Glutamatergic neuron (in vitro differentiated cells): ENCODE data around the gene PPP2R2D. TPM values are rescaled to one million over a fixed set of nuclear protein-coding genes. Genes with fewer than 3 reads are reported as not detected.

Experiments
- DNase-seq: peaks from one replicate; pipeline ENCODE4 v3.0.0; 2022
- H3K27ac Mint-ChIP-seq: one replicate; pipeline ENCODE4 v1.8.0; 2020; ENCODE audit warnings: mild to moderate bottlenecking, mixed read lengths, inconsistent platforms; ENCODE audit not compliant: unreplicated experiment
- H3K27me3 Mint-ChIP-seq: one replicate; pipeline ENCODE4 v1.8.0; 2020; ENCODE audit warnings: mild to moderate bottlenecking, moderate library complexity, mixed read lengths, inconsistent platforms; ENCODE audit not compliant: unreplicated experiment
- H3K36me3 Mint-ChIP-seq: one replicate; pipeline ENCODE4 v1.8.0; 2020; ENCODE audit warnings: mild to moderate bottlenecking, mixed read lengths, inconsistent platforms; ENCODE audit not compliant: unreplicated experiment
- H3K4me1 Mint-ChIP-seq: one replicate; pipeline ENCODE4 v1.8.0; 2020; ENCODE audit warnings: mild to moderate bottlenecking, low read depth, mixed read lengths, inconsistent platforms; ENCODE audit not compliant: unreplicated experiment
- H3K4me3 Mint-ChIP-seq: one replicate; pipeline ENCODE4 v1.8.0; 2020; ENCODE audit warnings: mild to moderate bottlenecking, mixed read lengths, inconsistent platforms; ENCODE audit not compliant: unreplicated experiment
- H3K9me3 Mint-ChIP-seq: one replicate; pipeline ENCODE4 v1.8.0; 2020; ENCODE audit warnings: mild to moderate bottlenecking, moderate library complexity, mixed read lengths, inconsistent platforms; ENCODE audit not compliant: unreplicated experiment
- CTCF ChIP-seq: fragments of 200-600 bp; sonication (generic); IDR thresholded peaks from one replicate; pipeline ENCODE4 v1.5.0; 2021; ENCODE audit not compliant: partially characterized antibody, unreplicated experiment
- total RNA-seq: library from RNA; stranded (reverse); fragmentation: NEBNext Ultra II Directional; extraction: Animal tissue kit (Norgen Biotek cat#: 25700); gene quantifications from one replicate; pipeline ENCODE4 v1.2.1, GENCODE V29; 2021; ENCODE audit not compliant: unreplicated experiment

The PPP2R2D gene
- total RNA-seq, 1 donor from 2014 or later, result 42.8 TPM

GRCh38 chr10:131963811-131964210 is 63.0 kb downstream of the PPP2R2D start:
- DNase-seq, result no peak
- H3K4me1 Mint-ChIP-seq, result peaks cover 12% of the 10 kb centered on the region
- H3K27me3 Mint-ChIP-seq, result peaks cover 4% of the 10 kb centered on the region
- H3K4me3 Mint-ChIP-seq, result no peak overlapping the region
- no peak overlapping the region for H3K27ac Mint-ChIP-seq
- TF ChIP-seq CTCF, result no peak
- peaks cover 13% of the 10 kb centered on the region for H3K9me3 Mint-ChIP-seq
- no peaks in the 10 kb centered on the region for H3K36me3 Mint-ChIP-seq

- no peak for TF ChIP-seq CTCF
- Mint-ChIP-seq H3K27me3 (peaks cover 5% of the 10 kb centered on the region), H3K4me3 (no peak overlapping the region), H3K27ac (no peak overlapping the region), H3K36me3 (no peaks in the 10 kb centered on the region), H3K4me1 (peaks cover 12% of the 10 kb centered on the region), H3K9me3 (peaks cover 10% of the 10 kb centered on the region)
- no peak for DNase-seq
Measured at GRCh38 chr10:131964298-131964697, 63.5 kb downstream of the PPP2R2D start.

- Mint-ChIP-seq H3K4me3 (no peak overlapping the region), H3K9me3 (peaks cover 7% of the 10 kb centered on the region), H3K36me3 (no peaks in the 10 kb centered on the region), H3K27me3 (peaks cover 7% of the 10 kb centered on the region), H3K27ac (no peak overlapping the region), H3K4me1 (peaks cover 12% of the 10 kb centered on the region)
- TF ChIP-seq CTCF, result no peak
- no peak for DNase-seq
Measured at GRCh38 chr10:131968949-131969348, 68.1 kb downstream of the PPP2R2D start.

GRCh38 chr10:131970946-131971345 is 70.1 kb downstream of the PPP2R2D start:
- H3K27ac Mint-ChIP-seq, result no peak overlapping the region
- no peak for TF ChIP-seq CTCF
- H3K36me3 Mint-ChIP-seq, result no peaks in the 10 kb centered on the region
- DNase-seq, result no peak
- peaks cover 15% of the 10 kb centered on the region for H3K4me1 Mint-ChIP-seq
- no peak overlapping the region for H3K4me3 Mint-ChIP-seq
- peaks cover 8% of the 10 kb centered on the region for H3K27me3 Mint-ChIP-seq
- H3K9me3 Mint-ChIP-seq, result peaks cover 5% of the 10 kb centered on the region

- Mint-ChIP-seq H3K27ac (no peak overlapping the region), H3K4me3 (no peak overlapping the region), H3K36me3 (no peaks in the 10 kb centered on the region), H3K9me3 (peaks cover 5% of the 10 kb centered on the region), H3K4me1 (peaks cover 15% of the 10 kb centered on the region), H3K27me3 (peaks cover 8% of the 10 kb centered on the region)
- no peak for DNase-seq
- TF ChIP-seq CTCF, result no peak
Measured at GRCh38 chr10:131971591-131971990, 70.8 kb downstream of the PPP2R2D start.
